ENCODE measurements around the gene CSNK1E. TPM values are rescaled to one million over a fixed set of nuclear protein-coding genes. Genes with fewer than 3 reads are reported as not detected.

Gene CSNK1E
- total and polyA plus RNA-seq, 2 of the 8 experiments (the other 6 are each of a cell fraction or from before 2014, with no cell fraction given), result 247 to 263 TPM

DNA sequence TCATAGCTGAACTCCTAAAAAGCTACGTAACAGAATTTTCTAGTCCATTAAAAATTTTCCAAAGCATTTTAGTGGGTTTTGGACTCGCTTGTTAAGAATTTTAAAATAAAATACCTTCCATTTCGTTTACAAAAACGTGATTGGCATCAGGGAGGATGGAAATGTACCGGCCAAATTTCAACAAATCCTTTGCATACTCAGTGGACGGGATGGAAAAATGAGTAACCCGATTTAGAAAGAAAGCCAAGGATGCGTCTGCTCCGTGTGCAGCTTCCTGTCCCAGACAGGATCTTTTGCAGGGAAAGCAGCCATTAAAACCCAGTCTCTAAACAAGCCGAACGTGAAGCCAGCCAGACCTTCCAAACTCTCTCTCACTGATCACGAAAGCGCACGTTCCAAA, 60.1 kb downstream of the CSNK1E start:
- no peak overlapping the region for H3K14ac ChIP-seq (ENCODE audit: insufficient read length)
- H3K56ac ChIP-seq (replicated peaks; ENCODE audit: insufficient read length, low read depth, low read length), result no peak overlapping the region
- no peak overlapping the region for H3K4me2 ChIP-seq (ENCODE audit: insufficient read depth in 1 of 2, low read depth in 2 of 2, low read length in 2 of 2)
- DNase-seq (ENCODE audit: low read depth in 1 of 2, low spot score in 2 of 2), result no peak
- H3K9ac ChIP-seq (replicated peaks in 1 of 4; ENCODE audit: extremely low read depth in 1 of 4, low read depth in 3 of 4, low read length in 3 of 4), result no peak overlapping the region; a peak in 1 of 7 replicates
- no peak overlapping the region for H3K27ac ChIP-seq (ENCODE audit: low read depth, low read length)
- TF ChIP-seq NANOG (IDR thresholded peaks at IDR 0.05; ENCODE audit: insufficient read depth, low read depth, low read length, poor library complexity, severe bottlenecking) (no peak), BCL11A (IDR thresholded peaks at IDR 0.05; ENCODE audit: low read depth in 2 of 2, low read length in 2 of 2) (no peak), RBBP5 (IDR thresholded peaks at IDR 0.05; ENCODE audit: borderline replicate concordance, low read depth, low read length) (no peak), SIRT6 (IDR thresholded peaks at IDR 0.05; ENCODE audit: low read length) (no peak), SP1 (IDR thresholded peaks at IDR 0.05; ENCODE audit: low read depth, low read length) (no peak), EP300 (IDR thresholded peaks at IDR 0.05; ENCODE audit: borderline replicate concordance in 1 of 2, low read depth in 2 of 2, low read length in 2 of 2) (no peak), KDM1A (IDR thresholded peaks at IDR 0.05; ENCODE audit: borderline replicate concordance, low read length) (no peak), TEAD4 (IDR thresholded peaks at IDR 0.05; ENCODE audit: low read depth, low read length) (no peak), KDM4A (IDR thresholded peaks at IDR 0.05; ENCODE audit: low read depth, low read length, severe bottlenecking) (no peak), CHD1 (IDR thresholded peaks at IDR 0.05; ENCODE audit: low read depth, low read length) (no peak), ZNF274 (IDR thresholded peaks at IDR 0.05; ENCODE audit: borderline replicate concordance, extremely low read depth, low read length) (no peak)
- TF ChIP-seq, protein P1, sequence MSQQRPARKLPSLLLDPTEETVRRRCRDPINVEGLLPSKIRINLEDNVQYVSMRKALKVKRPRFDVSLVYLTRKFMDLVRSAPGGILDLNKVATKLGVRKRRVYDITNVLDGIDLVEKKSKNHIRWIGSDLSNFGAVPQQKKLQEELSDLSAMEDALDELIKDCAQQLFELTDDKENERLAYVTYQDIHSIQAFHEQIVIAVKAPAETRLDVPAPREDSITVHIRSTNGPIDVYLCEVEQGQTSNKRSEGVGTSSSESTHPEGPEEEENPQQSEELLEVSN (IDR thresholded peaks at IDR 0.05), result no peak
- WGBS, 2 experiments (ENCODE audit: extremely low coverage in 1 of 2, insufficient coverage in 1 of 2, insufficient read length in 1 of 2, insufficient replicate concordance in 2 of 2, low coverage in 1 of 2, low lambda C conversion rate in 2 of 2, missing lambda C conversion rate in 1 of 2), result 91% methylated on average over 14 of the region's 14 CpGs; no CpG with 5 or more reads in 1 of the 2 experiments
- peaks cover 3 to 70% of the 10 kb centered on the region in 2 experiments; a peak in 3 of 4 replicates for H3K79me2 ChIP-seq (ENCODE audit: control insufficient read depth in 1 of 2, insufficient read depth in 2 of 2, low read length in 2 of 2)
- H4K20me1 ChIP-seq (replicated peaks in 1 of 2; ENCODE audit: control insufficient read depth in 1 of 2, insufficient read depth in 2 of 2, low read length in 2 of 2), result peaks cover 9 to 12% of the 10 kb centered on the region in 2 experiments
- H4K5ac ChIP-seq (ENCODE audit: insufficient read length, low read depth, low read length), result no peak overlapping the region
- H2BK20ac ChIP-seq (ENCODE audit: low read length), result no peak overlapping the region
- no peaks in the 10 kb centered on the region for H3K36me3 ChIP-seq (ENCODE audit: control insufficient read depth in 2 of 4, insufficient read depth in 4 of 4, low read length in 3 of 4)
- ChIA-PET POLR2A (ENCODE audit: partially characterized antibody) (interaction anchor here (1.4 kb wide), 1 partner anchor 14 kb away, joined by 5 read pairs; no protein-coding TSS in a partner anchor), CTCF (ENCODE audit: partially characterized antibody) (interaction anchor here (0.7 to 1.6 kb wide), 3 partner anchors 14 to 204 kb away, joined by 3 to 6 read pairs (median 3); no protein-coding TSS in a partner anchor)
- H3K79me1 ChIP-seq (ENCODE audit: low read depth, low read length), result peaks cover 15% of the 10 kb centered on the region
- H2BK15ac ChIP-seq (ENCODE audit: low read length), result no peak overlapping the region
- no peak overlapping the region for H2AK5ac ChIP-seq (ENCODE audit: low read depth, low read length)
- no peak overlapping the region for H2AFZ ChIP-seq (ENCODE audit: low read length)
- H2BK12ac ChIP-seq (ENCODE audit: low read depth, low read length), result no peak overlapping the region
- H3K23ac ChIP-seq (ENCODE audit: insufficient read length), result no peak overlapping the region
- H3K27me3 ChIP-seq (replicated peaks in 1 of 4; ENCODE audit: control insufficient read depth in 3 of 4, extremely low read depth in 1 of 4, insufficient read depth in 3 of 4, low read length in 3 of 4), result no peaks in the 10 kb centered on the region
- FAIRE-seq, result no peak
- H3K18ac ChIP-seq (ENCODE audit: extremely low read depth, low read length), result no peak overlapping the region
- no peak overlapping the region for H4K91ac ChIP-seq (replicated peaks; ENCODE audit: insufficient read length, low read length)
- H2BK5ac ChIP-seq (ENCODE audit: low read depth, low read length), result no peak overlapping the region
- peaks cover 0 to 16% (median 4%) of the 10 kb centered on the region in 4 experiments; a peak in 5 of 7 replicates for H3K4me1 ChIP-seq (replicated peaks in 1 of 4; ENCODE audit: control insufficient read depth in 3 of 4, insufficient read depth in 4 of 4, low read length in 3 of 4)
- H3K9me3 ChIP-seq (ENCODE audit: insufficient read depth in 2 of 2, low read depth in 1 of 2, low read length in 1 of 2), result no peaks in the 10 kb centered on the region
- H4K8ac ChIP-seq (ENCODE audit: extremely low read depth, insufficient read depth, low read length), result no peak overlapping the region
- H3K4me3 ChIP-seq (ENCODE audit: extremely low read depth in 1 of 4, insufficient read depth in 2 of 4, low read depth in 3 of 4, low read length in 4 of 4), result no peak overlapping the region
- no peaks in the 10 kb centered on the region for H3K23me2 ChIP-seq (ENCODE audit: low read depth, low read length)
- H2BK120ac ChIP-seq (replicated peaks; ENCODE audit: low read depth, low read length), result no peak overlapping the region
- no peak overlapping the region for H3K4ac ChIP-seq (replicated peaks; ENCODE audit: insufficient read length, low read depth, low read length)

All from H1 (cell line).